NCI-H2081 treated with DMSO at 0.1 percent for 48 hours (cell line): ENCODE results near the gene ERLIN1.
"Not testable (repeated sequence)": the region's sequence is repeated elsewhere in the genome, so short reads cannot be mapped to it uniquely, and the experiment has no call there.

Source experiments
- DNase-seq: peaks from one replicate; lab custom pipeline; 2025; lab: John Stamatoyannopoulos, UW

Gene ERLIN1

DNA sequence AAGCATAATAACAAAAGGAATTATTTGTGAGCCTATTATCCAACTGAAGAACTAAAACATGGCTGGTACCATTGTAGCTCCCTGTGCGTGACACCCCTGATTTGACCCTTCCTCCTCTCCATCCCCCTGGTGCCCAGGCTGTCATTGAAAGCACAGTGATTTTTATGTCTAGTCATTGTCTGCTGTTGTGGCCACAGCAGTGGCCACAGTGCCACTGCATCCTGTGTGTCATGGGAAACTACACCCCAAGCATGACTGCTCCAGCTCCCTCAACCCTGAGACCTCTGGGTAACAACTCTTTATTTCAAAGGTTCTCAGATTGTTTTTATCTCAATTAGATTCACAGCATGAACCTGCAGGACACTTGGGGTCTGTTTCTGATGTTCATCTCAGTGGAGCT lies 52.0 kb downstream of the ERLIN1 start:
- DNase-seq = no peak

DNA sequence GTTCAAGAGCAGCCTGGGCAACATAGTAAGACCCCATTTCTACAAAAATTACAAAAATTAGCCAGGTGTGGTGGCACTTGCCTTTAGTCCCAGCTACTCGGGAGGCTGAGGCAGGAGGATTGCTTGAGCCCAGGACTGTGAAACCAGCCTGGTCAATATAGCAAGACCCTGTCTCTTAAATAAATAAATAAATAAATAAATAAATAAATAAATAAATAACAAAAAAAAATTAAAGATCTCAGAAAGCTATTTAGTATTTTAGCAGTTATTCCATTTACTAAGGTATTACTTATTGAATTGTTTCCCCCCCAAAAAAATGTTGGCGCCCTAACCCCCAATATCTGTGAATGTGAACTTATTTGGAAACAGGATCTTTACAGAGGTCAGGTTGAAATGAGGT lies 53.4 kb downstream of the ERLIN1 start:
- DNase-seq = no peak

DNA sequence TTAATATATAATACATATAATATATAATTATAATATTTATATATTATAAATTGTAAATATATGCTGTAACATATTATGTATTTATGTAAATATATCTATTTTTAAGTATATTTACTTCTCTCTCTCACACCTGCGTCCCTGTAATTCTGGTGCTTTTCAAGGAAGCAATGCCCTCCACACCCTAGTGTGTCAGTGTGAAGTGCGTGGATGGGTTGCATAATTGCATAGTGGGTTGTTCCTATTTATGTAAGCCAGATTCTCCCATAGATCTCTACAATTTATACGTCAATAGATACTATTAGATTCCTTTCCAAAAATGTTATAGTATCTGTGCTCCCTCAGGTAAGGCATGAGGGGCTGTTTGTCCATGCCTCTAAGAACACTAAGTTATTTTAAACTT lies 54.3 kb downstream of the ERLIN1 start:
- DNase-seq = no peak

DNA sequence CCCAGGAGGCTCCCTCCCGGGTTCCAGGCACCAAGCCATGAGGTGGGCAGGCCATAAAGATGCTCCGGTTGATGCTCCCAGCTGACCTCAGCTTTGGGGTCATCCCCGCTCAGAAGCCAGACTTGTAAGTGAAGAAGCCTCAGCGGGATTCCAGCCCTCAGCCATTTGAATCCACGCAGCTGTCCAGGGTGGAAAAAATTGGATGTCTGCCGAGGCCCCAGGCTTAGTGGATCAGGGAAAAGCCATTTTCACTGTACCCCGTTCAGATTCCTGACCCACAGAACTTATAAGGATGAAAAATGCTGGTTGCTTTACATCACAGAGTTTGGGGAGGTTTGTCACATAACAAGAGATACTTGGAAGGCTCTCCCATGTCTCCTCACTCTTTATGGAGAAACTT lies 55.0 kb downstream of the ERLIN1 start:
- DNase-seq = no peak

DNA sequence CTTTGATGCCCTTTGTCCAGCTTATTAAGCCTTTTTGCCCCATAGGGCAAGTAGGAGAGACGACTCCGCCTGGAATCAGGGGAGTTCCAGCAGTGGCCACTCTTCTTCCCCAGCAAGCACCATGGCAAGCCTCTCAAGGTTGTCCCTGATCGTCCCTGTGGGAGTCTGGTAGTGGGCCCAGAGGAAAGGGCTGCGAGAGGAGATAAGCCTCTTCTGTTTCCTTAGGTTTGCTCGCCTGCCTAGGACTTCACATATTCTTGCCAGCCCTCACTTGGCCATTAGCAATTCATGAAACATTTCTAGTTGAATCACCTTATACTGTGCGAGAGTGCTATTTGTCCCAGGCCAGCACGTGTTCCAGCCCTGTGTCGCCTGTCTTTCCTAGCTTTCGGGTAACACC lies 56.4 kb downstream of the ERLIN1 start:
- no peak for DNase-seq

DNA sequence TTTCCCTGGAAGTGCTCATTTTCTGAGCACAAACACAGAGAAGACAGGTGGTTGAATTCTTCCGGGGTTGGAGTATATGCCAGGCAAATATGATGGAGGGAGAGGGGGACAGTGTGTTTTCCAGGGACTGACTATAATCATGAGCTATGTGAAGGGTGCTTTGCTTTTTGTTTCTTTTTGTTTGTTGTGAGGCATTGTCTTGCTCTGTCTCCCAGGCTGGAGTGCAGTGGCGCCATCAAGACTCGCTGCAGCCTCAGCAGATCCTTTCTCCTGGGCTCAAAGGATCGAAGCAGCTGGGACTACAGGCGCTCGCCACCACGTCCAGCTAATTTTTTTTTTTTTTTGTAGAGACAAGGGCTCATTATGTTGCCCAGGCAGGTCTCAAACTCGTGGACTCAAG lies 56.9 kb downstream of the ERLIN1 start:
- no peak for DNase-seq

DNA sequence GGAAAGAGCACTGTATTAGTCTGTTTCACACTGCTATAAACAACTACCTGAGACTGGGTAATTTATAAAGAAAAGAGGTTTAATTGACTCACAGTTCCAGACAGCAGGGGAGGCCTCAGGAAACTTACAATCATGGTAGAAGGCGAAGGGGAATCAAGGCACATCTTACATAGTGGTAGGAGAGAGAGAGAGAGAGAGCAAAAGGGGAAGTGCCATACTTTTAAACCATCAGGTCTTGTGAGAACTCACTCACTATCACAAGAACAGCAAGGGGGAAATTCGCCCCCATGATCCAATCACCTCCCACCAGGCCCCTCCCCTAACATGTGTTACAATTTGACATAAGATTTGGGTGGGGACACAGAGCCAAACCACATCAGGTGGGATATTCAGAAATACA lies 60.5 kb downstream of the ERLIN1 start:
- not testable (repeated sequence) for DNase-seq

DNA sequence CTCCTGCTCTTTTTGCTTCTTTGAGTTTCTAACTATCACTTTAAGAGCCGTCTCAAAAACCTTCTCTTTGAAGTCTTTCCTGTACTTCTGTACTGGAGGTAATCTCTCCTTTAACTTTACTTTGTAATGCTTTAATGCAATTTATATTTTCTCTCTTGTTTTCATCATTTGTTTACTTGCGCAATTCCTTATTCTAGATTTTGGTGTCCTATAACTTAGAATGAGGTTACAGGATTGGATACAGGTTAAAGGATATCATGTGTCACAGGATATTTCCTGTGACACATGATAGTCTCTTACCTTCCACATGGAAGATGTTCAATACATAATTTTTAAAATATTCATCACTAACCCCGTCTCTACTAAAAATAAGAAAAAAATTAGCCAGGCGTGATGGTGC lies 61.7 kb downstream of the ERLIN1 start:
- no peak for DNase-seq

DNA sequence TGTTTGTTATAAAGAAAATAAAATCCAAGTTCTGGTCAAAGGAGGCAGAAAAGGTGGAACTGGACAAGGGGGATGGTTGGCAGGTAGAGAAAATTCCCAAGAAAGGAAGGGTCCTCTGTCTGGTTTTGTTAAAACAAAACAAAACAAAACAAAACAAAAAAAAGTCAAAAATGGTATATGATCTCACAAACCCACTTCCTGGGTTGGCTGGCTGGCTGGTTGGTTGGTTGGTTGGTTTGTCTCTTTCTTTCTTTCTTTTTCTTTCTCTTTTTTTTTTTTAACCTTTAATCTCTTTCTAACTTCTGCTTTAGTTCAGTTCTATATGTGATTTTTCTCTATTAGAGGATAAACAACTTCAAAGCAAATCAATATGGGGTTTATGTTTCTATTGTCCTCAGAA lies 63.0 kb downstream of the ERLIN1 start:
- DNase-seq = no peak

DNA sequence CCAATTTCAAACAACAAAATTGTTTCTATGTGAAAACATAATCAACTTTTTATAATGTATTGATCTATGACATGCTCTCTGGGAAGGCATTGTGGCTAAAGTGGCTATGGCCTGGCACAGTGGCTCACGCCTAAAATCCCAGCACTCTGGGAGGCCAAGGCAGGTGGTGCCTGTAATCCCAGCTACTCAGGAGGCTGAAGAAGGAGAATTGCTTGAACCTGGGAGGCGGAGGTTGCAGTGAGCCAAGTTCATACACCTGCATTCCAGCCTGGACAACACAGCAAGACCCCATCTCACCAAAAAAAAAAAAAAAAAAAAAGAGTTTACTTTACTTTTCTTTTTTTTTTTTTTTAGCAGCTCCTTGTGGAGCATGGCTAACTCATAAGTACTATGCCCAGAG lies 65.3 kb downstream of the ERLIN1 start:
- no peak for DNase-seq

DNA sequence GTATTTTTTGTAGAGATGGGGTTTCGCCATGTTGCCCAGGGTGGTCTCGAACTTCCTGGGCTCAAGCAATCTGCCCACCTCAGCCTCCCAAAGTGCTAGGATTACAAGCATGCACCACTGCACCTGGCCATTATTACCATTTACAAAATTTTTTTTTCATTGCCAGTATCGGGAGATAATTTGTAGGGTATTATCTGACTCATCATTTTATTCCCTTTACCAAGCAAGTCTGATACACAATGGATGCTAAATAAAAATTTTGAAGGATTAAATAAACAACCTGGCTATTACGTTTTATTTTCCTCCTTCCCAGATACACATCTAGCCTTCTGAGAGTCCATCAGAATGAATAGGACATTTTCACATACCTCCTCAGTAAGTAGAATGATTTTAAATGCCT lies 66.1 kb downstream of the ERLIN1 start:
- no peak for DNase-seq

DNA sequence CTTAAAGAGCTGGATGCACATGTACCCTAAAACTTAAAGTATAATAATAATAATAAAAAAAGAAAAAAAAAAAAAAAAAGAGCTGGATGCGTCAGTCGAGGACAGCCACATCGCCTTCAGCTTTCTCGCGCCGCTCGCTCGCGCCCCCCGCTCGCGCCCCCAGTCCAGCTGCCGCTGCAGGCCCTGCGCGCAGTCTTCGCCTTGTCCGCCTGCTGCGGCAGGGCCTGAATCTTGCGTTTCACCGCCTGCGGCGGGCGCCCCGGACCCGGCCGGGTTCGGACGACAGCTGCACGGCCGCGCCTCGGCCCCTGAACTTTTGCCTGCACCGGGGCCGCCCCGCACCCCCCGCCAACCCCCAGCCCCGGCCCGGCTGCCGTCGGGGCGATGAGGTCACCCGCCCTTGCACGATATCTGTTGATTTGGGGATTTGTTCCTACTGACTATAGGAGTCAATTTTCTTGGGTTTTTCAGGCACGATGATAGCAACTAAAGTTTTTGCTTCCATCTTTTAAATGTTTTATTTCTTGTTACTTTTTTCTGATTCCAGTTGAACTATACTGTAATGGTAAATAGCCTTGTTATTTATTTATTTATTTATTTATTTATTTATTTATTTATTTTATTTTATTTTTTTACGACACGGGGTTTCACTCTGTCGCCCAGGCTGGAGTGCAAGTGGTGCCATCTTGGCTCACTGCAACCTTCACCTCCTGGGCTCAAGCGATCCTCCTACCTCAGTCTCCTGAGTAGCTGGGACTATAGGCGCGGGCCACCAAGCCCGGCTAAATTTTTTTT lies 70.7 kb downstream of the ERLIN1 start:
- DNase-seq = no peak

DNA sequence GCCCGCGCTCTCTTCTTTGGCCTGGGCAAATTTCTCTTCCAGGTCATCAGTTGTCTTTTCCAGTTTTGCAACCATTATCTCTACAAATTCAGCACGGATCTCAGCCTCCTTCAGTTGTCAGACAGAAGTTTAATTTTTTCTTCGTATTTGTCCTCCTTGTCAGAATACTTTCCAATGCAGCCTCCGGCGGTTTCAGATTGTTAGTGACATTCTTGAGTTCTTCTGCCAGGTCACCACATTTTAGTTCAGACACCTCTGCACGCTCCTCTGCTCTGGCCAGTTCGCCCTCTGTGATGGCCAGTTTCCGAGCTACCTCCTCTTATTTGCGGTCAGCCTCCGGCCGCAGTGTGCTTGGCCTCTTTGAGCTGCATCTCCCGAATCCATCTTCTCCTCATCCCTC lies 71.4 kb downstream of the ERLIN1 start:
- no peak for DNase-seq

DNA sequence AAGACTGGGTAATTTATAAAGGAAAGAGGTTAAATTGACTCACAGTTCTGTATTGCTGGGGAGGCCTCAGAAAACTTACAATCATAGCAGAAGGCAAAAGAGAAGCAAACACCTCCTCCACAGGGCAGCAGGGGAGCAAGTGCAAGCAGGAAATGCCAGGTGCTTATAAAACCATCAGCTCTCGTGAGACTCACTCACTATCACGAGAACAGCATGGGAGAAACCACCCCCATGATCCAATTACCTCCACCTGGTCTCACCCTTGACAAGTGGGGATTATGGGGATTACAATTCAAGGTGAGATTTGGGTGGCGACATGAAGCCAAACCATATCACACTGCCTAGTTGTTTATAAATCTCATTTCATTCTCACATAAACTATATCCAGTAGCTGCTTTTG lies 76.2 kb downstream of the ERLIN1 start:
- no peak for DNase-seq

DNA sequence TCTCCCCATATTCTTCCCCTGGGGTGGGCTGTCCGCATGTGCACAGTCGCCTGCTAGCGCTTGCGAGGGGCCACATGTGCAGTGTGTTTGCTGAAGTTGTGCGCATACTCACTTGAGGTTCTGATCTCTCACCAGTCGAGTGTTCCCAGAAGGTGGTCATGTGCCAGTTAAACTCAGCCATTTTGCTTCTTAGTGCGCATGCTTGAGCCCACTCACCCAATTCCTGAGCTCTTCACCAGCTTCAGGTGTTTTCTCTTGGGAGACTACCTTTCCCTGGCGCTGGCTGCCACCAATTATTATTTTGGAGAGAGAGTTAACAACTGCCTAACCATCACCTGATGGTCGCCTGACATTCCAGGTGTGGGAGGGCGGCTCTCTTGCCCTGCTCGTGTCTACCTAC lies 79.0 kb downstream of the ERLIN1 start:
- DNase-seq = no peak

DNA sequence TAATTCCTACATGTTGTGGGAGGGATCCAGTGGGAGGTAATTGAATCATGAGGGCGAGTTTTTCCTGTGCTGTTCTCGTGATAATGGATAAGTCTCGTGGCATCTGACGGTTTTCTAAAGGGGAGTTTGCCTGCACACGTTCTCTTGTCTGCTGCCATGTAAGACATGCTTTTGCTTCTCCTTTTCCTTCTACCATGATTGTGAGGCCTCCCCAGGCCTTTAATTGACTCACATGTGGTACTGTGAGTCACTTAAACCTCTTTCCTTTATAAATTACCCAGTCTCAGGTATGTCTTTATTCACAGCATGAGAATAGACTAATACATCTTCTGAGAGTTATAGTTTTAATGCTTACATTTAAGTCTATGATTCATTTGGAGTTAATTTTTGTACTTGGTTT lies 81.5 kb downstream of the ERLIN1 start:
- DNase-seq = no peak

DNA sequence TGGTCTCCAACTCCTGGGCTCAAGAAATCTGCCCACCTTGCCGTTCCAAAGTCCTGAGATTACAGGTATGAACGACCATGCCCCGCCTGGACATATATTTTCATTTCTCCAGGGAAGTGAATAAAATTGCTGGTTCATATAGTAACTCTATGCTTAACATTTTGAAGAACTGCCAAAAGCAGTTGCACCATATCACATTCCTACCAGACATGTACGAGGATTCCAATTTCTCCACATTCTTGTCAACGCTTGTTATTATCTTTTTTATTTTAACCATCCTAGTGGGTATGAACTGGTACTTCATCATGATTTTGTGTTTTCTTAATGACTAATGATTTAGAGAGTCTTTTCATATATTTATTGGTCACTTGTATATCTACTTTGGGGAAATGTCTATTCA lies 82.2 kb downstream of the ERLIN1 start:
- no peak for DNase-seq

DNA sequence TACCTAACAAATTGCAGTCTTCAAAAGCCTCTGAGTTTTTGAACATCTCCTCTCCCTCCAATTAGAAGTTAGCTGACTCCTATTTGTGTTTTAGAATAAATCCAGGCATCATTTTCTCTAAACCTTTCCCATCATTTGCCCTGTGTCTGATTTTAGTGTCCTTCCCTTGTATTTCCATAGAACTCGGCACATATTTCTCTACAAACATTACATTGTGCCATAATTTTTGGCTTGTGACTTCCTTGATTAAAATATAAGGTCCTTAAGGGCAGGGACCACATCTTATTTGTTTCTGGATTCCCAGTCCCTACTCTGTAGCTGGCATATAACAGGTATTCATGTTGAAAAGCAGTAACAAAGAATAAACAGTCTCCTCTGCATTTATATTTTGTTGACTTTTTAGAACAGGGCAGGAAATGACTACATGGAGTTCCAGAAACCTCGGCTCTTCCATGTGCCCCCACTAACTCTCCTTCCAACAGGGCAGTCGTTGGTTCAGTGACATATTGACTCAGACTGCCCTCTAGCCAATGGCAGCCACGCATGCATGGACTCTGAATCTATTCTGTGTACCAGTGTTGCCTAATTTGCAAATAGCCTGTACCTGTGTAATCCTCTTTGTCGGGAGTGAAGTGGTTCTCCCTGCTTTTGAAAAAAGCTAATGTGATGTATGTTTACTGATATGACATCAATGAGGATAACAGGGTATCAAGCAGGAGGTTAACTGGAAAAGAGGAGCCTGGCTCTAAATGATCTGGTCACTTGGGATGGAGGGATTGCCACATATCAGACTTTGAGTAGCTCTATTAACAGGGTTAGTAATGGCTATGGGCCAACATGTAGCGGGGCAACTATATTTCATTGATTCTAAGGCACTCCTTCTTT lies 84.4 kb downstream of the ERLIN1 start:
- no peak for DNase-seq

DNA sequence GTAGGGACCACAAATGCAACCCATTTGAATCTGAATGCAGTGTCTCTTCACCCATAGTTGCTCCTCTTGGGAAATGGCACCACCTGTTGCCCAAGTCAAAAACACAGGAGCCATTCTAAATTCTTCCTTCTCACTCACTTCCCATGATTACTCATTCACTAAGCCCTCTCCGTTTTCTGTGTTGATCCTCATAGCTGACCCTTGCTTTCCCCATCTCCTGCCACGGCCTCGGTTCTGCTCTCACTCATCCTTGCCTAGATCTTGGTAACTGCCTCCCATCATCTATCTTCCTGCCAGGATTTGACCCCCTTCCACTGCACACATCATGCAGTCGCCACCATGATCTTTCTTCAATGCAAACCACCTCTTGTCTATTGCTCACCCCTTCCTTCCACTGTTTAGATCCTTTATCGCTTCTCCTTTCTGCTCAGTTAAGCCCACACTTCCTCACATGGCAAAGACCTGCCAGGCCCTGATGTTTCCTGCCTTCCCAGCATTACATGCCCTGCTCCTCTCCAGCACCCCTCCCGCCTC lies 85.1 kb downstream of the ERLIN1 start:
- DNase-seq = no peak
